WTC11 (cell line): ENCODE data around the gene STAU1. TPM values are rescaled to one million over a fixed set of nuclear protein-coding genes. Genes with fewer than 3 reads are reported as not detected.

ENCODE experiments used
- ATAC-seq: fragments of 200-7000 bp; cut with Tn5 transposase; 2 replicates; pipeline ENCODE4 v1.10.0; 2021; ENCODE audit warnings: mild to moderate bottlenecking, moderate library complexity
- CTCF ChIA-PET: fragments of 300-600 bp; sonication (Branson Sonifier 250); formaldehyde crosslinking; loops from one replicate; lab custom pipeline; 2021; ENCODE audit warnings: antibody characterized with exemption; lab: Charles Lee
- POLR2A ChIA-PET: fragments of 350-600 bp; sonication (Branson Sonifier 250); formaldehyde crosslinking; loops from one replicate; lab custom pipeline; 2021; ENCODE audit warnings: antibody characterized with exemption; lab: Charles Lee
- DNase-seq: peaks from one replicate; pipeline ENCODE4 v3.0.0; 2021; ENCODE audit warnings: low spot score
- H3K27ac Mint-ChIP-seq: 2 replicates; pipeline ENCODE4 v1.8.0; 2021; ENCODE audit warnings: mixed read lengths
- H3K27me3 Mint-ChIP-seq: 2 replicates; pipeline ENCODE4 v1.8.0; 2021; ENCODE audit warnings: low read depth, mild to moderate bottlenecking, moderate library complexity, mixed read lengths
- H3K36me3 Mint-ChIP-seq: 2 replicates; pipeline ENCODE4 v1.8.0; 2021; ENCODE audit warnings: mixed read lengths
- H3K4me1 Mint-ChIP-seq: 2 replicates; pipeline ENCODE4 v1.8.0; 2022; ENCODE audit warnings: mixed read lengths
- H3K4me3 Mint-ChIP-seq: 2 replicates; pipeline ENCODE4 v1.8.0; 2021; ENCODE audit warnings: mild to moderate bottlenecking, moderate library complexity, mixed read lengths
- H3K9me3 Mint-ChIP-seq: 2 replicates; pipeline ENCODE4 v1.8.0; 2021; ENCODE audit warnings: mixed read lengths
- ATF1 ChIP-seq: sonication (generic); formaldehyde crosslinking; IDR thresholded peaks from 2 replicates; pipeline ENCODE4 v1.8.1; 2023; ENCODE audit warnings: mild to moderate bottlenecking, moderate library complexity, missing genetic modification reagents
- E2F4 ChIP-seq: sonication (generic); formaldehyde crosslinking; IDR thresholded peaks from 2 replicates; pipeline ENCODE4 v1.8.1; 2022; ENCODE audit warnings: low read depth, mild to moderate bottlenecking, moderate library complexity, missing genetic modification reagents, borderline replicate concordance
- GRHL2 ChIP-seq: fragments of 250-450 bp; sonication (Bioruptor Pico); IDR thresholded peaks from 2 replicates; pipeline ENCODE4 v1.8.0; 2022; ENCODE audit warnings: mild to moderate bottlenecking, moderate library complexity; ENCODE audit not compliant: insufficient replicate concordance, severe bottlenecking
- GTF2I ChIP-seq: fragments of 250-450 bp; sonication (Bioruptor Pico); conservative IDR thresholded peaks from 2 replicates; pipeline ENCODE4 v1.4.0; 2021; ENCODE audit warnings: mild to moderate bottlenecking
- IRF2 ChIP-seq: sonication (generic); formaldehyde crosslinking; IDR thresholded peaks from 2 replicates; pipeline ENCODE4 v1.8.0; 2022; ENCODE audit warnings: low read depth, missing genetic modification reagents, borderline replicate concordance
- KAT7 ChIP-seq: sonication (generic); formaldehyde crosslinking; IDR thresholded peaks from 2 replicates; pipeline ENCODE4 v1.8.1; 2023; ENCODE audit warnings: missing genetic modification reagents, mild to moderate bottlenecking, borderline replicate concordance
- NFYB ChIP-seq: sonication (generic); formaldehyde crosslinking; conservative IDR thresholded peaks from 2 replicates; pipeline ENCODE4 v1.8.0; 2022; ENCODE audit warnings: low read depth, missing genetic modification reagents
- PRRX2 ChIP-seq: fragments of 250-450 bp; sonication (Bioruptor Pico); IDR thresholded peaks from 2 replicates; pipeline ENCODE4 v1.8.0; 2021; ENCODE audit warnings: mild to moderate bottlenecking
- RORB ChIP-seq: fragments of 250-450 bp; sonication (Bioruptor Pico); IDR thresholded peaks from 2 replicates; pipeline ENCODE4 v1.9.0; 2021; ENCODE audit warnings: mild to moderate bottlenecking
- USF1 ChIP-seq: sonication (generic); formaldehyde crosslinking; IDR thresholded peaks from 2 replicates; pipeline ENCODE4 v1.8.0; 2022; ENCODE audit warnings: mild to moderate bottlenecking, missing genetic modification reagents
- ZNF138 ChIP-seq: sonication (generic); formaldehyde crosslinking; conservative IDR thresholded peaks from 2 replicates; pipeline ENCODE4 v1.8.1; 2022; ENCODE audit warnings: mild to moderate bottlenecking, moderate library complexity, missing genetic modification reagents
- ZNF263 ChIP-seq: sonication (generic); formaldehyde crosslinking; IDR thresholded peaks from 2 replicates; pipeline ENCODE4 v1.8.1; 2022; ENCODE audit warnings: low read depth, mild to moderate bottlenecking, moderate library complexity, missing genetic modification reagents
- ZNF396 ChIP-seq: fragments of 250-450 bp; sonication (Bioruptor Pico); IDR thresholded peaks from 2 replicates; pipeline ENCODE4 v1.8.0; 2021; ENCODE audit warnings: mild to moderate bottlenecking, moderate library complexity, borderline replicate concordance
- ZNF425 ChIP-seq: fragments of 250-450 bp; sonication (Bioruptor Pico); conservative IDR thresholded peaks from 2 replicates; pipeline ENCODE4 v1.9.0; 2021; ENCODE audit warnings: mild to moderate bottlenecking
- ZSCAN18 ChIP-seq: fragments of 250-450 bp; sonication (Bioruptor Pico); IDR thresholded peaks from 2 replicates; pipeline ENCODE4 v2.1.2; 2022; ENCODE audit warnings: mild to moderate bottlenecking, moderate library complexity
- total RNA-seq: library from RNA; stranded (reverse); gene quantifications from 3 replicates; pipeline ENCODE4 v1.2.3, GENCODE V29; 2021
- TF ChIP-seq, protein P1 (sequence below): fragments of 250-450 bp; sonication (Bioruptor Pico); IDR thresholded peaks from 2 replicates; pipeline ENCODE4 v1.9.0; 2021; ENCODE audit warnings: mild to moderate bottlenecking
- TF ChIP-seq, protein P2 (sequence below): sonication (generic); formaldehyde crosslinking; IDR thresholded peaks from 2 replicates; pipeline ENCODE4 v1.8.1; 2023; ENCODE audit warnings: mild to moderate bottlenecking, missing genetic modification reagents
- TF ChIP-seq, protein P3 (sequence below): sonication (generic); formaldehyde crosslinking; IDR thresholded peaks from 2 replicates; pipeline ENCODE4 v1.8.1; 2023; ENCODE audit warnings: mild to moderate bottlenecking, missing genetic modification reagents, borderline replicate concordance
- TF ChIP-seq, protein P4 (sequence below): sonication (generic); formaldehyde crosslinking; conservative IDR thresholded peaks from 2 replicates; pipeline ENCODE4 v1.8.1; 2022; ENCODE audit warnings: mild to moderate bottlenecking, missing genetic modification reagents

The STAU1 gene
- total RNA-seq, 1 experiment from 2014 or later = 92.6 TPM

DNA sequence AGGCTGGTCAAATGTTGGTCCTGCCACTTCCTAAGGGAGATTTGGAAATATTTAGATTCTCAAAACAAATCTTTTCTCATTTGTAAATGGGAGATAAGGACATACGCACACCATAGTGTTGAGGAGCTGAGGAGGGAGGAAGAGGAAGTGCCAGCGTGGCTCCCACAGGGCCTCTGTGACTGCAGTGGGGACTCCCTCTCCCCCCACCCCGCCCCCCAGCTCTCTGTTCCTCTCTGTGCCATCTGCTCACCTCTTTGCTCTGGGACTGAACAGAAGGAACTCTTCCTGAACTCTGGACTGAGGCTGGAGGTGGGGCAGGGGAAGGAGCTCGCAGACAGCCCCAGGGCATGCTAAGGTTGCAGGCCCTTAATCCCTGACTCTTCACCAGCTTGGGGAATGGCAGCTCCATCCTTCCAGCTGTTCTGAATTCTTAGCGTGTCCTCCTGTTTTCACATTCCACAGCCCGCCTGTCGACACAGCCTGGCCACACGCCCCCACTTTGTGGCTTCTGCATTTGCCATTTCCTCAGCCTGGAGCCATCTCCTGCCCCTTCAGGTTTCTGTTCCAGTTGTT, 42.5 kb upstream of the STAU1 start:
- Mint-ChIP-seq H3K27me3 (no peaks in the 10 kb centered on the region), H3K36me3 (peaks cover 69% of the 10 kb centered on the region), H3K9me3 (no peaks in the 10 kb centered on the region), H3K27ac (no peak overlapping the region), H3K4me3 (no peak overlapping the region)
- CTCF ChIA-PET = no interaction called here
- DNase-seq = no peak
- TF ChIP-seq, protein P1, sequence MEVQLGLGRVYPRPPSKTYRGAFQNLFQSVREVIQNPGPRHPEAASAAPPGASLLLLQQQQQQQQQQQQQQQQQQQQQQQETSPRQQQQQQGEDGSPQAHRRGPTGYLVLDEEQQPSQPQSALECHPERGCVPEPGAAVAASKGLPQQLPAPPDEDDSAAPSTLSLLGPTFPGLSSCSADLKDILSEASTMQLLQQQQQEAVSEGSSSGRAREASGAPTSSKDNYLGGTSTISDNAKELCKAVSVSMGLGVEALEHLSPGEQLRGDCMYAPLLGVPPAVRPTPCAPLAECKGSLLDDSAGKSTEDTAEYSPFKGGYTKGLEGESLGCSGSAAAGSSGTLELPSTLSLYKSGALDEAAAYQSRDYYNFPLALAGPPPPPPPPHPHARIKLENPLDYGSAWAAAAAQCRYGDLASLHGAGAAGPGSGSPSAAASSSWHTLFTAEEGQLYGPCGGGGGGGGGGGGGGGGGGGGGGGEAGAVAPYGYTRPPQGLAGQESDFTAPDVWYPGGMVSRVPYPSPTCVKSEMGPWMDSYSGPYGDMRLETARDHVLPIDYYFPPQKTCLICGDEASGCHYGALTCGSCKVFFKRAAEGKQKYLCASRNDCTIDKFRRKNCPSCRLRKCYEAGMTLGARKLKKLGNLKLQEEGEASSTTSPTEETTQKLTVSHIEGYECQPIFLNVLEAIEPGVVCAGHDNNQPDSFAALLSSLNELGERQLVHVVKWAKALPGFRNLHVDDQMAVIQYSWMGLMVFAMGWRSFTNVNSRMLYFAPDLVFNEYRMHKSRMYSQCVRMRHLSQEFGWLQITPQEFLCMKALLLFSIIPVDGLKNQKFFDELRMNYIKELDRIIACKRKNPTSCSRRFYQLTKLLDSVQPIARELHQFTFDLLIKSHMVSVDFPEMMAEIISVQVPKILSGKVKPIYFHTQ = no peak
- TF ChIP-seq RORB (CRISPR knock-in tag) = no peak
- no peak for TF ChIP-seq ZNF138 (CRISPR knock-in tag)
- no peak for TF ChIP-seq GRHL2 (CRISPR knock-in tag)
- TF ChIP-seq, protein P2, sequence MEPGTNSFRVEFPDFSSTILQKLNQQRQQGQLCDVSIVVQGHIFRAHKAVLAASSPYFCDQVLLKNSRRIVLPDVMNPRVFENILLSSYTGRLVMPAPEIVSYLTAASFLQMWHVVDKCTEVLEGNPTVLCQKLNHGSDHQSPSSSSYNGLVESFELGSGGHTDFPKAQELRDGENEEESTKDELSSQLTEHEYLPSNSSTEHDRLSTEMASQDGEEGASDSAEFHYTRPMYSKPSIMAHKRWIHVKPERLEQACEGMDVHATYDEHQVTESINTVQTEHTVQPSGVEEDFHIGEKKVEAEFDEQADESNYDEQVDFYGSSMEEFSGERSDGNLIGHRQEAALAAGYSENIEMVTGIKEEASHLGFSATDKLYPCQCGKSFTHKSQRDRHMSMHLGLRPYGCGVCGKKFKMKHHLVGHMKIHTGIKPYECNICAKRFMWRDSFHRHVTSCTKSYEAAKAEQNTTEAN = no peak
- TF ChIP-seq NFYB = no peak
- no peak for TF ChIP-seq GTF2I (CRISPR knock-in tag)
- TF ChIP-seq, protein P3, sequence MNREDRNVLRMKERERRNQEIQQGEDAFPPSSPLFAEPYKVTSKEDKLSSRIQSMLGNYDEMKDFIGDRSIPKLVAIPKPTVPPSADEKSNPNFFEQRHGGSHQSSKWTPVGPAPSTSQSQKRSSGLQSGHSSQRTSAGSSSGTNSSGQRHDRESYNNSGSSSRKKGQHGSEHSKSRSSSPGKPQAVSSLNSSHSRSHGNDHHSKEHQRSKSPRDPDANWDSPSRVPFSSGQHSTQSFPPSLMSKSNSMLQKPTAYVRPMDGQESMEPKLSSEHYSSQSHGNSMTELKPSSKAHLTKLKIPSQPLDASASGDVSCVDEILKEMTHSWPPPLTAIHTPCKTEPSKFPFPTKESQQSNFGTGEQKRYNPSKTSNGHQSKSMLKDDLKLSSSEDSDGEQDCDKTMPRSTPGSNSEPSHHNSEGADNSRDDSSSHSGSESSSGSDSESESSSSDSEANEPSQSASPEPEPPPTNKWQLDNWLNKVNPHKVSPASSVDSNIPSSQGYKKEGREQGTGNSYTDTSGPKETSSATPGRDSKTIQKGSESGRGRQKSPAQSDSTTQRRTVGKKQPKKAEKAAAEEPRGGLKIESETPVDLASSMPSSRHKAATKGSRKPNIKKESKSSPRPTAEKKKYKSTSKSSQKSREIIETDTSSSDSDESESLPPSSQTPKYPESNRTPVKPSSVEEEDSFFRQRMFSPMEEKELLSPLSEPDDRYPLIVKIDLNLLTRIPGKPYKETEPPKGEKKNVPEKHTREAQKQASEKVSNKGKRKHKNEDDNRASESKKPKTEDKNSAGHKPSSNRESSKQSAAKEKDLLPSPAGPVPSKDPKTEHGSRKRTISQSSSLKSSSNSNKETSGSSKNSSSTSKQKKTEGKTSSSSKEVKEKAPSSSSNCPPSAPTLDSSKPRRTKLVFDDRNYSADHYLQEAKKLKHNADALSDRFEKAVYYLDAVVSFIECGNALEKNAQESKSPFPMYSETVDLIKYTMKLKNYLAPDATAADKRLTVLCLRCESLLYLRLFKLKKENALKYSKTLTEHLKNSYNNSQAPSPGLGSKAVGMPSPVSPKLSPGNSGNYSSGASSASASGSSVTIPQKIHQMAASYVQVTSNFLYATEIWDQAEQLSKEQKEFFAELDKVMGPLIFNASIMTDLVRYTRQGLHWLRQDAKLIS (CRISPR knock-in tag) = no peak
- TF ChIP-seq, protein P4, sequence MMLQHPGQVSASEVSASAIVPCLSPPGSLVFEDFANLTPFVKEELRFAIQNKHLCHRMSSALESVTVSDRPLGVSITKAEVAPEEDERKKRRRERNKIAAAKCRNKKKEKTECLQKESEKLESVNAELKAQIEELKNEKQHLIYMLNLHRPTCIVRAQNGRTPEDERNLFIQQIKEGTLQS (CRISPR knock-in tag) = no peak
- no peak for TF ChIP-seq USF1 (CRISPR knock-in tag)
- no peak for TF ChIP-seq IRF2 (CRISPR knock-in tag)
- no peak for TF ChIP-seq ZSCAN18 (CRISPR knock-in tag)
- TF ChIP-seq ATF1 (CRISPR knock-in tag) = no peak
- no peak for TF ChIP-seq PRRX2
- no peak for TF ChIP-seq ZNF263
- TF ChIP-seq KAT7 (CRISPR knock-in tag) = no peak
- no peak for TF ChIP-seq E2F4 (CRISPR knock-in tag)
- no peak for TF ChIP-seq ZNF396 (CRISPR knock-in tag)
- no peak for TF ChIP-seq ZNF425 (CRISPR knock-in tag)
- TF ChIP-seq, all 79 proteins: peak for 0
- POLR2A ChIA-PET = no interaction called here
- H3K4me1 Mint-ChIP-seq = no peaks in the 10 kb centered on the region
- ATAC-seq = no peak
